Fibroblast of skin of right quadriceps (primary cell): ENCODE data around the gene MTG2.
A peak's percentile ranks its signal among the peaks of the same experiment; 100 is the strongest.

ENCODE experiments used
- DNase-seq: peaks from one replicate; pipeline ENCODE4 v3.0.0-alpha.2; 2013

The MTG2 gene

DNA sequence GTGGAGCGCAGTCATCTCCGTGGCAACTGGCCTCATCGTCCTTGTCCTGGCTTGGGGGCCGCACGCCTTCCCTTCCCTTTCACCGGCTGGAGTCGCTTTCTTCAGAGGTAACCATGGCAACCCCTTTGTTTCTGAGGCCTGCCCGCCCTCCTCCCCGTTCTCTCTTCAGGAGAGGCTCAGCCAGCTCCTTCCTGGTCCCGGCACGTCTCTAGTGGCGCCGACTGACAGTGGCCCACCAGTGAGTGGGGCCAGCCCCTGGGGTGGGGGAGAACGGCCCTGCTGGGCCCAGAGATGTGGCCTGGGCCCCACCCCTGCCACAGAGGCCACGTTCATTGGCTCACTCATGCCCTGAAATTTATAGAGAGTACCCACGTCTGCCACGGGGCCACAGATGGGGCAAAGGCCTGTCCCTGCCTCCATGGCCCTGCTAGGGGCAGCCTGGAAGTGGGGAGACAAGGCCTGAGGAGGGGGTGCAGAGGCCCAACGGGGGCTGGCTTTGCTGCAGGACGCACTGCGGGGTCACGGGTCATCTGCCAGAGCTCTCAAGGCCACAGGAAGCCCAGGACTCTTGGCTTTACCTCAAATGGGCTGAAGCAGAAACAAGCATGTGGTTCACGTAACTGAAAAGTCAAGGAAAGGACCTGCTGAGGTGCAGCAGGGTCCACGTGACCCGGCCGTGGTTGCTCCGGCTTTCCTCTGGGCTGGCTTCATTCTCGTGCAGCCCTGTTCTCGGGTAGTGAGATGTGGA is 54.1 kb downstream of the MTG2 start:
- no peak for DNase-seq

DNA sequence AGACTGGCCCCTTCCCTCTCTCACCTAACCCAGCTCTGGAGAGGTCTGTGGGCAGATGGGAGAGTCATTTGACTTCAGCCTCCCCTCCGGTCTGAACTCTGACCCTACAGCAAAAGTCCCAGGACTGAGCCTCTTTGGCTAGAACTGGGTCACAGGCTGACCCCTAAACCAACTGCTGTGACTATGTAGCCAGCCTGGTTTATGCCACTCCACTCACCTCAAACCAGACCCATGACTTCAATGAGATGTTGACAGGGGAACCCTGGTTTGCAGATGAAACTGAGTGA is 54.6 kb downstream of the MTG2 start:
- no peak for DNase-seq

- DNase-seq, result peak; percentile 97
These were observed 55.2 kb downstream of the MTG2 start, which contains the start of gene OSBPL2 for GRCh38 chr20:62237801-62238568. TSS of gene OSBPL2 (plus strand) at chr20:62238521. CDS start at chr20:62256185, 17,664 bp downstream.

DNA sequence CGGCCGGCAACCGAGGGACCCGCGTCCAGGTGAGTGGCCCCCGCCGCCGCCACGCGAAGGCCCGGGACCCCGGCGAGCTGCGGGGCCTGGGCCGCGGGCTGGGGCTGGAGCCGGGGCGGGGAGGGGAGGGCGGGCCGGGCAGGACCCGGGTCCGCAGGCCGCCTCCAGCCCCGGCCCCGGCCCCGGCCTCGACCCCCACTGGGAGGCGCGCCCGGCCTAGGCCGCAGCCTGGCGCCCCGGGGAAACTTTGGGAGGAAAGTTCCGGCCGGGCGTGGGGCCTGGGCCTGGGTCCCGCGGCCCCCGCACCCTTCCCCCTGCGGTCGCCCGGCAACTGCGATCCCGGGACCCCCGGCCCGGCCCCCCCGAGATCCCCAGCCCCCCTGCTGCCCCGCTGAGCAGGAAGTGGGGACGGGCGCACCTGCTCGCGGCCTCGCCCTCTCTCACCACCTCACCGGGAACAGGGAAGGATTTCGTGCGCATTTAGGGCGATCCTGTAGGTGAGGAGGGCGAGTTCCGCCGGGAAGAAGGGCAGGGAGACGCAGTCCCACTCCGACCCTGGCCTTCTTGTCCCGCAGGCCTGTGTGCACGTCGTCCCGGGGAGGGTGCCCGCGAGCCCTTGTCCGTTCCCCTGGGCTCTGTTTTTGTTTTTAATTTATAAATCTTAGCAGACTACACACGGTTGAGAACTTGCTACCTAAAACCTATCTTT is 55.9 kb downstream of the MTG2 start:
- no peak for DNase-seq

DNA sequence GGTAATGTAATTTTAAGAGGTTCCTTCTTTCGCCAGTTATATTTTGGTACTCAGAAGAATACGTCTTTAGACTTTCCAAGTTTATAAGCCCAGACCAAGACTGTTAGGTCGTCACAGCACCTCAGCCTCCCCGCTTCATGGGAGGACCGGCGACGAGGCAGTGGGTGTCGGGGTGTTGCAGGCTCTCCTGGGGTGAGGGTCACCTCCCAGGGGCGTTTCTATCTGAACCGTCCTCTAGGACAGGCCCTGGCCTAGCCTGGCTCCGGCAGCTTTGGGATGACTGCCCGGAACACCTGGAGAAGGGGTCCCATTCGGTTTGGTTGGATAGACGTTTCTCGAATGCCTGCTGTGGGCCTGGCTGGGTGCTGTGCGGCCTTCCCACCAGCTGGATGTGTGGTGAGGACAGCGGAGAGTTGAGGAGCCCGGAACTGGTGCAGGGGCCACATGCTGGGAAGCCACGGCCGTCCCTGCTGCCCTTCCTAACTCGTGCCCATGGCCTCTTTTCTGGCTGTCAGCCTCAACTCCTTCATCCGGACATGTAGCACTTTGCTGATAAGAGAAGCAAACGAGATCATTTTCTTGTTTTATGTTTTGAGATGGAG is 56.6 kb downstream of the MTG2 start:
- no peak for DNase-seq

DNA sequence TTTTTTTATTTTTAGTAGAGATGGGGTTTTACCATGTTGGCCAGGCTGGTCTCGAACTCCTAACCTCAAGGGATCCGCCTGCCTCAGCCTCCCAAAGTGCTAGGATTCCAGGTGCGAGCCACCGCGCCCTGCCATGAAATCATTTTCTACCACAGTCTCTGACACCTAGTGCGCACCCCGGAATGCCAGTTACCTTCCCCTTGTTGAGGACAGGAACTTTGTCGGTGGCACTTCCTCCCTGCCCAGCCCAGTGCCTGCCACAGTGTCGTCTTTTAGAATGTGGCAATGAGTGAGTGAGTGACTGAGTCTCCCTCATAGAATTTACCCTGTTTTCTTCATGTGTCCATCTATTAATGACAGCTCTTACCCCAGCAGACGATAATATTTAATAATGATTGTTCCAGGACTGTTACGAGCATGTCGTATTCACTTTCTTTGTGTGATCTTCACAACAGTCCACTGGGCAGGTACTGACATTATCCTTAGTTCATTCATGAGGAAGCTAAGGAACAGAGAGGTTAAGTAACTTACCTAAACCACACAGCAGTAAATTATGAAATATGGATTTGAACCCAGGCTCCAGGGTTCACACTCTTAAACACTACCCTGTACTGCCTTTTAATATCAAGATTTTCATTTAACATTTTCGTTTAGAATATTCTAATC is 57.3 kb downstream of the MTG2 start:
- DNase-seq, result no peak

GRCh38 chr20:62241506-62241905 is 58.7 kb downstream of the MTG2 start:
- no peak for DNase-seq

DNA sequence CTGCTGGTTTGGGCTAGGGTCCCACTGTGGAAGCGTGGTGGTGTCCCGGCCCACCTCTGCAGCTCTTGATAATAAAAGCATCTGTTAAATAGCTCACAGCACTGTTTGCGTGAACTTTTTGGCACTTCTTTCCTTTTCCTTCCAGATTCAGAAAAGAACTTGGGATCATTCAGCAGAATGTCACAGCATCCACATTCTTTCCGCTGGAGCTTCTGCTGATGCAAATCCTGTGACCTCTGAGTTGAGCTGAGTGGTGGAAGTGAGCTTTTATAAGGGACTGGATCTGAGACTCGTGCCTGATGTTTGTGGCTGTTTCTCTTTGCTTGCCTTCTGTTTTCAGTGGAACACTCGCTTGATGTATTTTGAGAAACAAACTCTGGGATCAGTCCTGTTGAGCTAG is 59.3 kb downstream of the MTG2 start:
- DNase-seq, result no peak

GRCh38 chr20:62243106-62243505 is 60.3 kb downstream of the MTG2 start:
- no peak for DNase-seq

- DNase-seq, result no peak
These were observed 61.2 kb downstream of the MTG2 start for GRCh38 chr20:62243906-62244515.

DNA sequence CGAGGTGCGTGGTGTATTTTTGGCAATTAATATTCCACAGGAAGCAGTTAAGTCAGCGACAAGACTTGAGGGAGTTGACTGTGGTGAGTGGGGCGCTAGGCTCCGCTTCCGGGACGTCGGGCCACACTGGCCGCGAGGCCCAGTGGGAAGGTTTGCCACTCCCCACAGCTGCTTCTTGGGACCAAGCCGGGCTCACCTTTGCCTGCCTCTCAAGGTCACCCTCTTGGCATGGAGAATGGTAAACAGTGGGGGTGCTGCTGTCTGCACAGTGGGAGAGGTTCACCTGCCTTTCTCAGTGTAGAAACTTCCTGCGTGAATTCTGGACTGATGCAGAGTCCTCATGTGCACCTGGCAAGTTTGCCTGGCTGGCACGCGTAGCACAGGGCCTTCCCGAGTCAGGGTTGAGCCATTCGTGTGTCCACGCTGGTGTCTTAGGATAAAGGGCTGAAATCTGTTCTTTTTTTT is 61.8 kb downstream of the MTG2 start:
- DNase-seq, result no peak

DNA sequence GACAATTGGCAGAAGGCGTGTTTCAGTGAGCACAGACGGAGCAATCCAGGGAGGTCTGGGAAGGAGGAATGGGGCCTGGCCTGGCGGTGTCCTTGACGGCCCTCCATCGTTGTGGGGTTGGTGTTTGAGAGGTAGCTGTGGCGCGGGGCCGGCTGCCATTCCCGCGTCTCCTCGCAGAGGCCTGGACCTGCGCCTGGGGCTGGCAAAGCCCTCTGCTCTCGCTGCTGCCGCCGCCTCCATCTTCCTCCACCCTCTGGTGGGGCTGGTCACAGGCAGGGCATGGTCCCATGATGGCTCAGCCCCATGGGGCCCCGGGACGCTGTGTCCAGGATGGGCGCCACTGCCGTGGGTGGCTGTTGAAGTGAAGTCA is 63.1 kb downstream of the MTG2 start:
- DNase-seq, result no peak

- DNase-seq, result no peak
These were observed 63.6 kb downstream of the MTG2 start for GRCh38 chr20:62246431-62246830.

DNA sequence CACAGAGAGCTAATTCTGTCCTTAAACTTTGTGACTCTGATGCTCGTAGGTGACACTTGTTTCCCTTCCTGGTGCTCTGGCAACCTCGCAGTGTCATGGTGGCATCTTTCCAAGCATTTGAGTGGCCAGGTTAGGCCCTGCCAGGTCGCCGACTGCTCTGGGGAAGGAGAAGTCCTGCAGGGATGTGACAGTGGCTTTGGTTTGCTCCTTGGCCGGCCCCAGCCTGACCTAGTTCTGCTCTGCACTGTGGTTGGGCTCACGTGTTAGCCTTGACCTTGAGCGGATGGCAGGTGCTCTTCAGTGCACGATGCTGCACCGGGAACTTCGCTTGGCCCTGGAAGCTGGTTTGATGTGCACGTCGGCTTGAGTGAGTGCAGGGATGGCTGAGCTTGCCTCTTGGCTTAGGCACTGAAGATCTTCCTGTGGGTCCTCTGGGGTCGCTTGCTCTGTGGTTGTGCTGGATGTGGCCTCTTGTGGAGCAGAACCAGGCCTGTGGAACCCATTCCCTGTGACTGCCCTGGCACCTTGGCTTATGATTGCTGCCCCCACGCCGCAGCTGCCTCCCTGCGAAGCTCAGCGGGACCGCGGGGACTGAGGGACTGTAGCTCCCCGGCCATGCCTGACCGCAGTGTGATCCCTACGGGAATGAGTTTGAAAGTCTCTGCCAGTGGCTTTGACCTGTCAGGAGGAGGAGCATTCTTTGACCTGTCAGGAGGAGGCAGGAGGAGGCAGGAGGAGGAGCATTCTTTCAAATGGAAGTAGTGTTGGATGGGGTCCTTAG is 64.2 kb downstream of the MTG2 start:
- no peak for DNase-seq

DNA sequence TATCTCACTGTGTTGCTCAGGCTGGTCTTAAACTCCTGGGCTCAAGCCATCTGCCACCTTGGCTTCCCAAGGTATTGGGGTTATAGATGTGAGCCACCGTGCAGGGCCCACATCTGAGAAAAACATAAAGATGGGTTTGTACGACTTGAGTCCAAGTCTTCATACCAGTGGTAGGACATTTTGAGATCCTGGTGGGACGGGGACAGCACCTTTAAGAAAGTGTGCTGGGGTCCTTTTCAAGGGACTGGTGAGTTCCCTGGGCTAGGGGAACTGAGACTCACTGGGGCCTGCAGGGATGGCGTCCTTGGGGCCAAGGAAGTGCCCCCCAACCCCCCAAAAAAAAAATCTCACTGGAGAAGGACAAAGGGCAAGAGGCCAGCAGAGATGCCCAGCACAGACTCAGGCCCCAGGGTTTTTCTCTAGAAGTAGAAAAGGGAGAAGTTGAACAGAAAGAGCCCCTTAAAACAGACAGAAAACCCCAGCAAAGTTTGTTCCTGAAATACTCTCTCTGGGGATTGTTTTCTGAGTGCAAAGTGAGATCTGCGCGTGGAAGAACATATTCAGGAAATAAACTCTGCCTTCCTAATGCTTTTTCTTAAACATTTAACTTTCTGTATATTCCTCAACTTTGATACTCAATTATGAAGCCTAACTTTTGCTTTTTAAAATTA is 66.2 kb downstream of the MTG2 start:
- DNase-seq, result no peak

- peak; percentile 15 for DNase-seq
These were observed 69.6 kb downstream of the MTG2 start for GRCh38 chr20:62252342-62252966.
